ENCODE data around the gene MOSPD3. TPM values are rescaled to one million over a fixed set of nuclear protein-coding genes. Genes with fewer than 3 reads are reported as not detected.

Gene MOSPD3
- total and polyA plus RNA-seq, 2 of the 13 experiments (the other 11 are each of a cell fraction or from before 2014, with no cell fraction given) = 7.6 to 8.8 TPM

- TF ChIP-seq HIC2 (CRISPR knock-in tag; IDR thresholded peaks at IDR 0.05; ENCODE audit: low read depth) (0 out of 2 replicates have a peak, but pooled peaks have one; percentile 41), CHD4 (IDR thresholded peaks at IDR 0.05; ENCODE audit: borderline replicate concordance, low read length) (no peak), NCOA1 (CRISPR knock-in tag; IDR thresholded peaks at IDR 0.05) (peak; percentile 67; the same call in 1 of the 2 replicates), U2AF2 (IDR thresholded peaks at IDR 0.05; ENCODE audit: low read depth, low read length) (no peak), FIP1L1 (IDR thresholded peaks at IDR 0.05; ENCODE audit: borderline replicate concordance, insufficient read depth, low read depth, low read length) (no peak), POLR2AphosphoS5 (IDR thresholded peaks at IDR 0.05; ENCODE audit: low read depth, low read length) (no peak), ZNF24 (IDR thresholded peaks at IDR 0.05) (no peak), ZNF570 (CRISPR knock-in tag; IDR thresholded peaks at IDR 0.05; ENCODE audit: borderline replicate concordance) (no peak; the same call in 1 of the 2 replicates), MTF2 (CRISPR knock-in tag; IDR thresholded peaks at IDR 0.05; ENCODE audit: borderline replicate concordance) (no peak), ZNF414 (CRISPR knock-in tag; IDR thresholded peaks at IDR 0.05) (peak; percentile 77; the same call in 1 of the 2 replicates), BRCA1 (CRISPR knock-in tag; IDR thresholded peaks at IDR 0.05) (no peak), ZNF501 (CRISPR knock-in tag; IDR thresholded peaks at IDR 0.05) (peak; percentile 53; the same call in 1 of the 2 replicates), ZNF589 (CRISPR knock-in tag; conservative IDR thresholded peaks at IDR 0.05) (no peak; the same call in 1 of the 2 replicates), POGZ (CRISPR knock-in tag; IDR thresholded peaks at IDR 0.05) (peak; percentile 45), ZBTB37 (CRISPR knock-in tag; IDR thresholded peaks at IDR 0.05) (no peak), SUZ12 (IDR thresholded peaks at IDR 0.05; ENCODE audit: low read depth, low read length) (no peak), MTA3 (CRISPR knock-in tag; IDR thresholded peaks at IDR 0.05) (no peak), PBX3 (CRISPR knock-in tag; IDR thresholded peaks at IDR 0.05; ENCODE audit: borderline replicate concordance) (0 out of 2 replicates have a peak, but pooled peaks have one; percentile 46), ZSCAN29 (CRISPR knock-in tag; conservative IDR thresholded peaks at IDR 0.05) (no peak), POLR2AphosphoS2 (IDR thresholded peaks at IDR 0.05; ENCODE audit: low read depth, low read length) (no peak), E2F1 (CRISPR knock-in tag; IDR thresholded peaks at IDR 0.05) (no peak), HDAC6 (IDR thresholded peaks at IDR 0.05; ENCODE audit: low read depth, low read length) (no peak)
Observed at GRCh38 chr7:100655908-100656674, 43.8 kb downstream of the MOSPD3 start, which contains the start of gene ACTL6B (continued).
